Neural progenitor cell (in vitro differentiated cells): ENCODE data around the gene CHCHD6. TPM values are rescaled to one million over a fixed set of nuclear protein-coding genes. Genes with fewer than 3 reads are reported as not detected.

Experiments
- DNase-seq: peaks from one replicate; pipeline ENCODE4 v3.0.0-alpha.2; 2016; ENCODE audit warnings: low spot score
- H2AFZ ChIP-seq: fragments of 200-600 bp; sonication (generic); replicated peaks from 2 replicates; pipeline ENCODE4 v1.6.1; 2016; ENCODE audit warnings: antibody characterized with exemption
- H3F3A ChIP-seq: fragments of 200-600 bp; sonication (generic); 2 replicates; pipeline ENCODE4 v1.6.1; 2016; ENCODE audit warnings: antibody characterized with exemption, low read depth
- H3K27ac ChIP-seq: fragments of 200-600 bp; sonication (generic); 2 replicates; pipeline ENCODE4 v1.5.1; 2016; ENCODE audit warnings: mild to moderate bottlenecking
- H3K27me3 ChIP-seq: fragments of 200-600 bp; sonication (generic); 2 replicates; pipeline ENCODE4 v1.6.1; 2016; ENCODE audit warnings: mild to moderate bottlenecking, moderate library complexity
- H3K36me3 ChIP-seq: fragments of 200-600 bp; sonication (generic); 2 replicates; pipeline ENCODE4 v1.5.1; 2016
- H3K4me1 ChIP-seq: fragments of 200-600 bp; sonication (generic); 2 replicates; pipeline ENCODE4 v1.6.1; 2016; ENCODE audit warnings: mixed run types
- H3K4me2 ChIP-seq: fragments of 200-600 bp; sonication (generic); 2 replicates; pipeline ENCODE4 v1.6.1; 2016
- H3K4me3 ChIP-seq: fragments of 200-600 bp; sonication (generic); 2 replicates; pipeline ENCODE4 v1.5.1; 2016
- H3K79me2 ChIP-seq: fragments of 200-600 bp; sonication (generic); 2 replicates; pipeline ENCODE4 v1.6.1; 2016; ENCODE audit warnings: low read depth
- H3K9ac ChIP-seq: fragments of 200-600 bp; sonication (generic); 2 replicates; pipeline ENCODE4 v1.6.1; 2016
- H3K9me3 ChIP-seq: fragments of 200-600 bp; sonication (generic); 2 replicates; pipeline ENCODE4 v1.5.1; 2016; ENCODE audit warnings: low read depth
- H4K20me1 ChIP-seq: fragments of 200-600 bp; sonication (generic); 2 replicates; pipeline ENCODE4 v1.6.1; 2016; ENCODE audit warnings: low read depth
- H3K27ac Mint-ChIP-seq: 3 replicates; pipeline ENCODE4 v1.8.0; 2021; ENCODE audit warnings: mixed read lengths
- H3K27me3 Mint-ChIP-seq: 2 replicates; pipeline ENCODE4 v1.8.0; 2022; ENCODE audit warnings: low read depth, mild to moderate bottlenecking, inconsistent platforms, moderate library complexity, mixed read lengths; ENCODE audit not compliant: insufficient read depth
- H3K36me3 Mint-ChIP-seq: 3 replicates; pipeline ENCODE4 v1.8.0; 2021; ENCODE audit warnings: mixed read lengths
- H3K4me1 Mint-ChIP-seq: 3 replicates; pipeline ENCODE4 v1.8.0; 2021; ENCODE audit warnings: mixed read lengths
- H3K4me3 Mint-ChIP-seq: 3 replicates; pipeline ENCODE4 v1.8.0; 2021; ENCODE audit warnings: mild to moderate bottlenecking, moderate library complexity, mixed read lengths
- H3K9me3 Mint-ChIP-seq: 3 replicates; pipeline ENCODE4 v1.8.0; 2020; ENCODE audit warnings: mixed read lengths
- EZH2 ChIP-seq: fragments of 200-600 bp; sonication (generic); IDR thresholded peaks from 2 replicates; pipeline ENCODE4 v1.6.1; 2017; ENCODE audit warnings: antibody characterized with exemption, mild to moderate bottlenecking, moderate library complexity
- EZH2phosphoT487 ChIP-seq: fragments of 200-600 bp; sonication (generic); IDR thresholded peaks from 2 replicates; pipeline ENCODE4 v1.6.1; 2017; ENCODE audit warnings: antibody characterized with exemption
- total RNA-seq: library from RNA; depleted of rRNA; stranded (reverse); fragments of >200 nt; gene quantifications from 2 replicates; pipeline ENCODE4 v1.2.3, GENCODE V29; 2015; ENCODE audit warnings: low replicate concordance
- TF ChIP-seq, protein P1 (sequence below): fragments of 200-600 bp; sonication (generic); IDR thresholded peaks from 2 replicates; pipeline ENCODE4 v1.5.1; 2017; ENCODE audit warnings: antibody characterized with exemption, mild to moderate bottlenecking

Gene CHCHD6
- total RNA-seq, 1 donor from 2014 or later: 35.7 TPM

DNA sequence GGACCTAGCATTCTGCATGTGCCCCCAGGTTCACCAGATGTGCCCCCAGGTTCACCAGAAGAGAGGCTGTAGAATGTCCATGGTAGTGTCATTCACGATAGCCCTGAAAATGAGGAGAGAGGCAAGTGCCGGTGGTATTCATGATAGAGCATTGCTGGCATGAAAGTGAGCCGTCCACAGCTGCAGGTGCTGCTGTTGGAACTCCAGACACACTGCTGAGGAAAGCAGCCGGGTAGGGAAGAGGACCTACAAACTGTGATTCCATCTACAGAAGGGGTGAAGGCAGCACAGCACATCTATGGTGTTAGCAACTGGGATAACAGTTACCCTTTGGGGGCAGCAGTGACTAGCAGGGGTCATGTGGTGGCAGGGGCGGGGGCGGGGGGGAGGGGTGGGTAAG lies 153.9 kb downstream of the CHCHD6 start:
- TF ChIP-seq EZH2phosphoT487 (no peak), EZH2 (no peak)
- TF ChIP-seq, protein P1, sequence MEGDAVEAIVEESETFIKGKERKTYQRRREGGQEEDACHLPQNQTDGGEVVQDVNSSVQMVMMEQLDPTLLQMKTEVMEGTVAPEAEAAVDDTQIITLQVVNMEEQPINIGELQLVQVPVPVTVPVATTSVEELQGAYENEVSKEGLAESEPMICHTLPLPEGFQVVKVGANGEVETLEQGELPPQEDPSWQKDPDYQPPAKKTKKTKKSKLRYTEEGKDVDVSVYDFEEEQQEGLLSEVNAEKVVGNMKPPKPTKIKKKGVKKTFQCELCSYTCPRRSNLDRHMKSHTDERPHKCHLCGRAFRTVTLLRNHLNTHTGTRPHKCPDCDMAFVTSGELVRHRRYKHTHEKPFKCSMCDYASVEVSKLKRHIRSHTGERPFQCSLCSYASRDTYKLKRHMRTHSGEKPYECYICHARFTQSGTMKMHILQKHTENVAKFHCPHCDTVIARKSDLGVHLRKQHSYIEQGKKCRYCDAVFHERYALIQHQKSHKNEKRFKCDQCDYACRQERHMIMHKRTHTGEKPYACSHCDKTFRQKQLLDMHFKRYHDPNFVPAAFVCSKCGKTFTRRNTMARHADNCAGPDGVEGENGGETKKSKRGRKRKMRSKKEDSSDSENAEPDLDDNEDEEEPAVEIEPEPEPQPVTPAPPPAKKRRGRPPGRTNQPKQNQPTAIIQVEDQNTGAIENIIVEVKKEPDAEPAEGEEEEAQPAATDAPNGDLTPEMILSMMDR: no peak
- peaks cover 29% of the 10 kb centered on the region for H3K4me1 ChIP-seq
- H3K79me2 ChIP-seq: no peaks in the 10 kb centered on the region
- H2AFZ ChIP-seq: no peak overlapping the region
- H3K27me3 Mint-ChIP-seq: peaks cover 7% of the 10 kb centered on the region
- no peak overlapping the region for H3K4me2 ChIP-seq
- H3K27me3 ChIP-seq: no peaks in the 10 kb centered on the region
- DNase-seq: no peak
- no peak overlapping the region for H3K9ac ChIP-seq
- no peaks in the 10 kb centered on the region for H3K9me3 Mint-ChIP-seq
- H3K4me3 Mint-ChIP-seq: no peak overlapping the region
- H3K4me3 ChIP-seq: no peak overlapping the region
- no peak overlapping the region for H3K27ac ChIP-seq
- peaks cover 37% of the 10 kb centered on the region for H3K4me1 Mint-ChIP-seq
- H3K36me3 ChIP-seq: no peaks in the 10 kb centered on the region
- no peaks in the 10 kb centered on the region for H3K9me3 ChIP-seq
- H3F3A ChIP-seq: peaks cover 1% of the 10 kb centered on the region
- H4K20me1 ChIP-seq: no peaks in the 10 kb centered on the region
- H3K36me3 Mint-ChIP-seq: no peaks in the 10 kb centered on the region
- H3K27ac Mint-ChIP-seq: no peak overlapping the region

DNA sequence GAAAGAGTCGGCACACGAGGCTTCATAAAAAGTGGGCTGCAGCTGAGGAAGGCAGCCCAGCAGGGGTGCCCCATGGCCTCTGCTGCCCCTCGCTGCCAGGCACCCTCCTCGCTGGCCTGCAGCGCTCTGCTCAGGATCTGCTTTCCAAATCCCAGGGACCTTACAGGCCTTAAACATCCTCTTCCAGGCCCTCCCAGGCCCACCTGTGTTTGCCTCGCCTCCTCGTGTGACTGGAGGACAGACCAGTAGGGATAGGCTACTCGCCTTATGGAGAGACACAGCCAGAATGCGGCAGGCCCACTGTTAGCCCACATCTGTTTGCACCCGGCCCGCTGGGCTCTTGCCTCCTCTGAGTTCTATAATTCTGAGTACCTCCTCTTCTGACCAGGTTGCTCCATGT lies 154.4 kb downstream of the CHCHD6 start:
- no peaks in the 10 kb centered on the region for H4K20me1 ChIP-seq
- H3K4me3 ChIP-seq: no peak overlapping the region
- peaks cover 32% of the 10 kb centered on the region for H3K4me1 Mint-ChIP-seq
- no peak overlapping the region for H3K9ac ChIP-seq
- H3K27me3 Mint-ChIP-seq: peaks cover 7% of the 10 kb centered on the region
- no peak overlapping the region for H2AFZ ChIP-seq
- no peak overlapping the region for H3K4me2 ChIP-seq
- no peak overlapping the region for H3K27ac ChIP-seq
- no peak for DNase-seq
- H3K27ac Mint-ChIP-seq: no peak overlapping the region
- peaks cover 24% of the 10 kb centered on the region for H3K4me1 ChIP-seq
- H3K9me3 Mint-ChIP-seq: no peaks in the 10 kb centered on the region
- no peaks in the 10 kb centered on the region for H3K36me3 Mint-ChIP-seq
- H3F3A ChIP-seq: no peaks in the 10 kb centered on the region
- H3K27me3 ChIP-seq: no peaks in the 10 kb centered on the region
- no peaks in the 10 kb centered on the region for H3K36me3 ChIP-seq
- H3K79me2 ChIP-seq: no peaks in the 10 kb centered on the region
- no peak overlapping the region for H3K4me3 Mint-ChIP-seq
- TF ChIP-seq, protein P1: no peak
- no peak for TF ChIP-seq EZH2
- no peak for TF ChIP-seq EZH2phosphoT487
- no peaks in the 10 kb centered on the region for H3K9me3 ChIP-seq

DNA sequence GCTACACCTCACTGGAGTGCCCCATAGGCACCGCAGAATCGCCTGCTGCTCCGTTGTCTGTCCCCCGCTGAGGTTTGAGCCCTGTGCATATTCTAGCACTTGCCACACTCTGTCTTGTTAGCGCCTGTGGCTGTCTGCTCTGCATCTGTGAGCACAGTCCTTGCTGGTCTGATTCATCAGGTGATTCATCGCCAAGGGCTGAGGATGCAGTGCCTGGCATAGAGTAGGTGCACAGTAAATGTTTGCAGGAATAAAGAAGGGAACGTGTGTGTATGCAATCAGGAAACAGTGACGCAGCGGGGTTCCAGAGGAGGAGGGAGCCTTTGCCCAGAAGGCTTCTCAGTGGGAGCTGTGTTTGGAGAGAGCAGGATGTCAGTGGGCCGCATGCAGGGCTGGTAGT lies 154.8 kb downstream of the CHCHD6 start:
- Mint-ChIP-seq H3K4me3 (no peak overlapping the region), H3K4me1 (peaks cover 27% of the 10 kb centered on the region), H3K9me3 (no peaks in the 10 kb centered on the region), H3K27ac (no peak overlapping the region), H3K36me3 (no peaks in the 10 kb centered on the region), H3K27me3 (peaks cover 7% of the 10 kb centered on the region)
- Histone ChIP-seq H4K20me1 (no peaks in the 10 kb centered on the region), H3K27me3 (no peaks in the 10 kb centered on the region), H3K9ac (no peak overlapping the region), H3K4me1 (peaks cover 19% of the 10 kb centered on the region), H3K27ac (no peak overlapping the region), H3K36me3 (no peaks in the 10 kb centered on the region), H2AFZ (no peak overlapping the region), H3K79me2 (no peaks in the 10 kb centered on the region), H3K9me3 (no peaks in the 10 kb centered on the region), H3K4me3 (no peak overlapping the region), H3K4me2 (no peak overlapping the region), H3F3A (no peaks in the 10 kb centered on the region)
- DNase-seq: no peak
- TF ChIP-seq, protein P1: no peak
- TF ChIP-seq EZH2phosphoT487 (no peak), EZH2 (no peak)
